A673 (cell line): ENCODE results near the gene IPO7. TPM values are rescaled to one million over a fixed set of nuclear protein-coding genes. Genes with fewer than 3 reads are reported as not detected.
A peak's percentile ranks its signal among the peaks of the same experiment; 100 is the strongest.

Experiments used
- BruUV-seq: library from RNA; stranded (reverse); fragments of 400-500 nt; replicated peaks from 2 replicates; lab custom pipeline; 2021; lab: Mats Ljungman, UMichigan
- CTCF ChIA-PET: fragments of 300-600 bp; sonication (Branson Sonifier 250); formaldehyde crosslinking; loops from one replicate; lab custom pipeline; 2022; ENCODE audit warnings: antibody characterized with exemption; lab: Charles Lee
- POLR2A ChIA-PET: fragments of 300-600 bp; sonication (Branson Sonifier 250); formaldehyde crosslinking; loops from one replicate; lab custom pipeline; 2022; ENCODE audit warnings: antibody characterized with exemption; ENCODE audit not compliant: low non-redundant PET; lab: Charles Lee
- DNase-seq: peaks from one replicate; pipeline ENCODE4 v3.0.0-alpha.2; 2015; ENCODE audit warnings: low spot score
- H3K27ac ChIP-seq: fragments of 200-600 bp; sonication (generic); 2 replicates; pipeline ENCODE4 v1.5.1; 2016; ENCODE audit warnings: mixed run types, low read depth, mild to moderate bottlenecking, mixed read lengths, antibody characterized with exemption, low read length; ENCODE audit not compliant: poor library complexity, severe bottlenecking
- H3K27me3 ChIP-seq: fragments of 200-600 bp; sonication (generic); replicated peaks from 2 replicates; pipeline ENCODE4 v1.6.1; 2017; ENCODE audit warnings: mixed run types, low read depth, mild to moderate bottlenecking, mixed read lengths, antibody characterized with exemption, low read length; ENCODE audit not compliant: insufficient read depth, poor library complexity
- H3K36me3 ChIP-seq: fragments of 200-600 bp; sonication (generic); 2 replicates; pipeline ENCODE4 v1.6.1; 2016; ENCODE audit warnings: mixed run types, mild to moderate bottlenecking, mixed read lengths, antibody characterized with exemption, low read length; ENCODE audit not compliant: insufficient read depth, poor library complexity, severe bottlenecking
- H3K4me1 ChIP-seq: fragments of 200-600 bp; sonication (generic); 2 replicates; pipeline ENCODE4 v1.6.1; 2017; ENCODE audit warnings: mixed run types, mild to moderate bottlenecking, mixed read lengths, antibody characterized with exemption, low read length; ENCODE audit not compliant: insufficient read depth, poor library complexity, severe bottlenecking
- H3K4me3 ChIP-seq: fragments of 200-600 bp; sonication (generic); 2 replicates; pipeline ENCODE4 v1.5.1; 2016; ENCODE audit warnings: low read depth, mixed run types, mild to moderate bottlenecking, mixed read lengths, low read length; ENCODE audit not compliant: poor library complexity, severe bottlenecking
- H3K9me3 ChIP-seq: fragments of 200-600 bp; sonication (generic); 2 replicates; pipeline ENCODE4 v1.6.1; 2016; ENCODE audit warnings: mixed run types, low read depth, mild to moderate bottlenecking, mixed read lengths, antibody characterized with exemption, low read length; ENCODE audit not compliant: poor library complexity, severe bottlenecking
- CTCF ChIP-seq: fragments of 300-800, 200-600 bp; sonication (generic); conservative IDR thresholded peaks from 2 replicates; pipeline ENCODE4 v1.5.1; 2017; ENCODE audit warnings: low read depth, mild to moderate bottlenecking, antibody characterized with exemption, low read length, moderate library complexity, mixed read lengths
- EZH2 ChIP-seq: fragments of 200-600 bp; sonication (generic); IDR thresholded peaks from 2 replicates; pipeline ENCODE4 v1.6.1; 2017; ENCODE audit warnings: borderline replicate concordance, low read depth, mild to moderate bottlenecking, mixed read lengths, antibody characterized with exemption, low read length; ENCODE audit not compliant: poor library complexity, severe bottlenecking
- intact Hi-C: fragments of 100-400 bp; cut with micrococcal nuclease; formaldehyde crosslinking; loops from one replicate; pipeline ENCODE4 v1.10.0; 2022; ENCODE audit not compliant: unreplicated experiment
- total RNA-seq: library from RNA; stranded (reverse); gene quantifications from 2 replicates; pipeline ENCODE4 v1.2.3, GENCODE V29; 2021

IPO7 gene
- total RNA-seq, 1 experiment from 2014 or later = 174 TPM

GRCh38 chr11:9362393-9362863, 22.0 kb upstream of the IPO7 start:
- BruUV-seq = no TSS peak
- Histone ChIP-seq H3K4me3 (no peak overlapping the region), H3K27ac (peak overlapping the region; percentile 53), H3K36me3 (no peaks in the 10 kb centered on the region), H3K27me3 (no peaks in the 10 kb centered on the region), H3K9me3 (no peaks in the 10 kb centered on the region), H3K4me1 (peaks cover 5% of the 10 kb centered on the region)
- no peak for TF ChIP-seq EZH2
- TF ChIP-seq CTCF = no peak
- no peak for DNase-seq
- intact Hi-C loops = no loop called here
- ChIA-PET CTCF (no interaction called here), POLR2A (no interaction called here)

GRCh38 chr11:9363954-9364912, 20.2 kb upstream of the IPO7 start:
- TF ChIP-seq EZH2 = no peak
- no peak for TF ChIP-seq CTCF
- Histone ChIP-seq H3K9me3 (no peaks in the 10 kb centered on the region), H3K27me3 (no peaks in the 10 kb centered on the region), H3K27ac (peak overlapping the region; percentile 99), H3K36me3 (no peaks in the 10 kb centered on the region), H3K4me1 (peaks cover 5% of the 10 kb centered on the region), H3K4me3 (peak overlapping the region; percentile 46)
- TSS peak; percentile 93 for BruUV-seq
- intact Hi-C loops = no loop called here
- peak; percentile 95 for DNase-seq
- CTCF ChIA-PET = interaction anchor here (0.5 kb wide), 1 partner anchor 94 kb away, joined by 3 read pairs; no protein-coding TSS in a partner anchor
- POLR2A ChIA-PET = interaction anchor here (0.6 to 0.7 kb wide), 3 partner anchors 22 to 384 kb away, joined by 3 read pairs; no protein-coding TSS in a partner anchor

- POLR2A ChIA-PET = no interaction called here
- no peak for TF ChIP-seq EZH2
- TF ChIP-seq CTCF = no peak
- peaks cover 5% of the 10 kb centered on the region for H3K4me1 ChIP-seq
- DNase-seq = no peak
- H3K9me3 ChIP-seq = no peaks in the 10 kb centered on the region
- intact Hi-C loops = no loop called here
- H3K36me3 ChIP-seq = no peaks in the 10 kb centered on the region
- H3K27me3 ChIP-seq = no peaks in the 10 kb centered on the region
- no peak overlapping the region for H3K27ac ChIP-seq
- CTCF ChIA-PET = no interaction called here
- no TSS peak for BruUV-seq
- no peak overlapping the region for H3K4me3 ChIP-seq
Measured at GRCh38 chr11:9367551-9367950, 16.9 kb upstream of the IPO7 start.
